Kidney epithelial cell (primary cell): ENCODE data around the gene MOGAT2. TPM values are rescaled to one million over a fixed set of nuclear protein-coding genes. Genes with fewer than 3 reads are reported as not detected.

Experiments
- DNase-seq: peaks from one replicate; pipeline ENCODE4 v3.0.0-alpha.2; 2010; ENCODE audit warnings: low read depth
- H3K27me3 ChIP-seq: 2 replicates; pipeline ENCODE4 v1.6.0; 2011; ENCODE audit warnings: low read length; ENCODE audit not compliant: control insufficient read depth, insufficient read depth
- H3K36me3 ChIP-seq: 2 replicates; pipeline ENCODE4 v1.5.1; 2011; ENCODE audit warnings: low read length; ENCODE audit not compliant: control insufficient read depth, insufficient read depth
- H3K4me3 ChIP-seq: 2 replicates; pipeline ENCODE4 v1.5.1; 2011; ENCODE audit warnings: low read depth, mild to moderate bottlenecking, control low read depth, low read length
- CTCF ChIP-seq: IDR thresholded peaks from 2 replicates; pipeline ENCODE4 v1.5.1; 2011; ENCODE audit warnings: mild to moderate bottlenecking, moderate library complexity, low read length, control low read depth, inconsistent platforms; ENCODE audit not compliant: insufficient read depth, poor library complexity, severe bottlenecking
- total RNA-seq: library from RNA; depleted of rRNA; stranded (reverse); fragments of >200 nt; gene quantifications from 2 replicates; pipeline ENCODE4 v1.2.3, GENCODE V29; 2015

MOGAT2 gene
- total RNA-seq, 1 donor from 2014 or later = not detected

- TF ChIP-seq CTCF = no peak
- no peaks in the 10 kb centered on the region for H3K36me3 ChIP-seq
- DNase-seq = peak; percentile 26
- no peaks in the 10 kb centered on the region for H3K27me3 ChIP-seq
- H3K4me3 ChIP-seq = no peak overlapping the region
These were observed 43.3 kb downstream of the MOGAT2 start for GRCh38 chr11:75760710-75761493.

- no peak for TF ChIP-seq CTCF
- DNase-seq = no peak
These were observed 44.5 kb downstream of the MOGAT2 start for GRCh38 chr11:75762158-75762557.

GRCh38 chr11:75762885-75763284, 45.2 kb downstream of the MOGAT2 start:
- peaks cover 1% of the 10 kb centered on the region for H3K27me3 ChIP-seq
- no peak overlapping the region for H3K4me3 ChIP-seq
- no peak for DNase-seq
- TF ChIP-seq CTCF = no peak
- no peaks in the 10 kb centered on the region for H3K36me3 ChIP-seq

More at GRCh38 chr11:75762158-75762557, 44.5 kb downstream of the MOGAT2 start:
- Histone ChIP-seq H3K4me3 (no peak overlapping the region), H3K27me3 (no peaks in the 10 kb centered on the region), H3K36me3 (no peaks in the 10 kb centered on the region)

GRCh38 chr11:75763846-75764245, 46.2 kb downstream of the MOGAT2 start:
- DNase-seq = no peak
- H3K27me3 ChIP-seq = peaks cover 11% of the 10 kb centered on the region
- TF ChIP-seq CTCF = no peak
- H3K36me3 ChIP-seq = no peaks in the 10 kb centered on the region
- no peak overlapping the region for H3K4me3 ChIP-seq

- H3K27me3 ChIP-seq = peaks cover 22% of the 10 kb centered on the region
- no peak for TF ChIP-seq CTCF
These were observed 47.5 kb downstream of the MOGAT2 start for GRCh38 chr11:75765116-75765515.

More at GRCh38 chr11:75765116-75765515, 47.5 kb downstream of the MOGAT2 start:
- DNase-seq = no peak
- H3K4me3 ChIP-seq = no peak overlapping the region
- no peaks in the 10 kb centered on the region for H3K36me3 ChIP-seq
